PC-3 (cell line): Measurements from ENCODE around the gene OGFRL1. TPM values are rescaled to one million over a fixed set of nuclear protein-coding genes. Genes with fewer than 3 reads are reported as not detected.

Experiments used
- ATAC-seq: fragments of 200-7000 bp; cut with Tn5 transposase; 2 replicates; pipeline ENCODE4 v1.9.1; 2020; ENCODE audit warnings: mild to moderate bottlenecking, moderate library complexity
- BruUV-seq: library from RNA; stranded (reverse); fragments of 400-500 nt; replicated peaks from 2 replicates; lab custom pipeline; 2021; lab: Mats Ljungman, UMichigan
- CTCF ChIA-PET: fragments of 300-600 bp; sonication (Branson Sonifier 250); formaldehyde crosslinking; loops from one replicate; lab custom pipeline; 2022; ENCODE audit warnings: antibody characterized with exemption; lab: Charles Lee
- POLR2A ChIA-PET: fragments of 300-600 bp; sonication (Branson Sonifier 250); formaldehyde crosslinking; loops from one replicate; lab custom pipeline; 2022; ENCODE audit warnings: antibody characterized with exemption; ENCODE audit not compliant: unreplicated experiment; lab: Charles Lee
- DNase-seq: peaks from one replicate; pipeline ENCODE4 v3.0.0-alpha.2; 2015
- H2AFZ ChIP-seq: fragments of 300-600 bp; sonication (generic); 2 replicates; pipeline ENCODE4 v1.6.0; 2016; ENCODE audit warnings: antibody characterized with exemption, low read length
- H3F3A ChIP-seq: fragments of 300-600 bp; sonication (generic); one replicate; pipeline ENCODE4 v1.6.0; 2017; ENCODE audit warnings: antibody characterized with exemption, low read length, control low read depth, mild to moderate bottlenecking; ENCODE audit not compliant: unreplicated experiment
- H3K27ac ChIP-seq: fragments of 300-600 bp; sonication (generic); 2 replicates; pipeline ENCODE4 v1.5.1; 2016; ENCODE audit warnings: mild to moderate bottlenecking, low read length
- H3K27me3 ChIP-seq: fragments of 300-600 bp; sonication (generic); 2 replicates; pipeline ENCODE4 v1.6.1; 2016; ENCODE audit warnings: low read length, mixed read lengths
- H3K36me3 ChIP-seq: fragments of 300-600 bp; sonication (generic); 2 replicates; pipeline ENCODE4 v1.6.1; 2016; ENCODE audit warnings: low read depth, mixed run types, low read length, mixed read lengths
- H3K4me1 ChIP-seq: fragments of 300-600 bp; sonication (generic); 2 replicates; pipeline ENCODE4 v1.5.1; 2016; ENCODE audit warnings: low read length; ENCODE audit not compliant: insufficient read depth
- H3K4me2 ChIP-seq: fragments of 300-600 bp; sonication (generic); 2 replicates; pipeline ENCODE4 v1.6.0; 2016; ENCODE audit warnings: low read length
- H3K4me3 ChIP-seq: fragments of 300-600 bp; sonication (generic); 2 replicates; pipeline ENCODE4 v1.5.1; 2016; ENCODE audit warnings: mild to moderate bottlenecking, low read length, mixed read lengths
- H3K79me2 ChIP-seq: fragments of 300-600 bp; sonication (generic); 2 replicates; pipeline ENCODE4 v1.6.1; 2017; ENCODE audit warnings: low read length, mixed read lengths
- H3K9ac ChIP-seq: fragments of 300-600 bp; sonication (generic); 2 replicates; pipeline ENCODE4 v1.6.0; 2016; ENCODE audit warnings: mild to moderate bottlenecking, low read length
- H3K9me2 ChIP-seq: fragments of 300-600 bp; sonication (generic); replicated peaks from 2 replicates; pipeline ENCODE4 v1.6.1; 2016; ENCODE audit warnings: mixed run types, low read length, mixed read lengths
- H3K9me3 ChIP-seq: fragments of 300-600 bp; sonication (generic); 2 replicates; pipeline ENCODE4 v1.6.1; 2016; ENCODE audit warnings: low read length, mixed read lengths
- H4K20me1 ChIP-seq: fragments of 300-600 bp; sonication (generic); 2 replicates; pipeline ENCODE4 v1.6.1; 2016; ENCODE audit warnings: low read length, mixed read lengths
- EZH2 ChIP-seq: fragments of 300-600 bp; sonication (generic); IDR thresholded peaks from one replicate; pipeline ENCODE4 v1.6.1; 2017; ENCODE audit warnings: antibody characterized with exemption, mild to moderate bottlenecking, low read length; ENCODE audit not compliant: unreplicated experiment
- EZH2phosphoT487 ChIP-seq: fragments of 300-600 bp; sonication (generic); IDR thresholded peaks from 2 replicates; pipeline ENCODE4 v1.6.1; 2018; ENCODE audit warnings: mild to moderate bottlenecking, antibody characterized with exemption, low read length, borderline replicate concordance
- intact Hi-C: fragments of 100-400 bp; cut with micrococcal nuclease; formaldehyde crosslinking; loops from 2 replicates; pipeline ENCODE4 v1.9.0; 2023
- total RNA-seq: library from RNA; depleted of rRNA; stranded (reverse); fragments of >200 nt; gene quantifications from 2 replicates; pipeline ENCODE4 v1.2.3, GENCODE V29; 2014
- TF ChIP-seq, protein P1 (sequence below): fragments of 300-600 bp; sonication (generic); conservative IDR thresholded peaks from 2 replicates; pipeline ENCODE4 v1.5.1; 2017; ENCODE audit warnings: antibody characterized with exemption, low read depth, mild to moderate bottlenecking, low read length

The OGFRL1 gene
- total RNA-seq, 1 experiment from 2014 or later = 5.2 TPM

DNA sequence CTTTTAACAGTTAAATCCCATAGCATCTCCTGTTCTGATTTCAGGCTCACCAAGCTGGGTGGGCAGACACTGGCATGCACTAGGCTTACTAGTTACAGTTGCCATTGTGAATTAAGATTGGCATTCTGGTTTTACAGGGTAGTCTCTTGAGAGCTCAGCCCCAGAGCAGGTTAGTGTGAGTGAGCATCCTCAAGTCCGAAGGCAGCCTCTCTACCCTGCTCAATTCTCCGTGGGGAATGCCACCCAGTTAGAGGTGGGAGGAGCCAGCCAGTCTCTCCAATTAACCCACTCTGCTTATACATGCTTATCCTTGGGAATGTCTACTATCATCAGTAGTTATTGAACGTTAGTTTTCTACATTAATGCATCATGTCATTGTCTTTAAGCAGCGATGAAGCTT is 8.9 kb upstream of the OGFRL1 start:
- Histone ChIP-seq H3K4me2 (no peak overlapping the region), H3K79me2 (no peaks in the 10 kb centered on the region), H3K4me1 (no peaks in the 10 kb centered on the region), H3K9me3 (no peaks in the 10 kb centered on the region), H4K20me1 (no peaks in the 10 kb centered on the region), H3K9ac (no peak overlapping the region), H3K27ac (no peak overlapping the region), H3K27me3 (no peaks in the 10 kb centered on the region), H3K9me2 (no peaks in the 10 kb centered on the region), H3K36me3 (no peaks in the 10 kb centered on the region), H2AFZ (no peak overlapping the region), H3F3A (no peaks in the 10 kb centered on the region), H3K4me3 (no peak overlapping the region)
- ChIA-PET CTCF (no interaction called here), POLR2A (interaction anchor here (0.7 kb wide), 1 partner anchor 68 kb away, joined by 5 read pairs; no protein-coding TSS in a partner anchor)
- ATAC-seq = no peak
- intact Hi-C loops = no loop called here
- TF ChIP-seq EZH2 = no peak
- TF ChIP-seq EZH2phosphoT487 = no peak
- TF ChIP-seq, protein P1, sequence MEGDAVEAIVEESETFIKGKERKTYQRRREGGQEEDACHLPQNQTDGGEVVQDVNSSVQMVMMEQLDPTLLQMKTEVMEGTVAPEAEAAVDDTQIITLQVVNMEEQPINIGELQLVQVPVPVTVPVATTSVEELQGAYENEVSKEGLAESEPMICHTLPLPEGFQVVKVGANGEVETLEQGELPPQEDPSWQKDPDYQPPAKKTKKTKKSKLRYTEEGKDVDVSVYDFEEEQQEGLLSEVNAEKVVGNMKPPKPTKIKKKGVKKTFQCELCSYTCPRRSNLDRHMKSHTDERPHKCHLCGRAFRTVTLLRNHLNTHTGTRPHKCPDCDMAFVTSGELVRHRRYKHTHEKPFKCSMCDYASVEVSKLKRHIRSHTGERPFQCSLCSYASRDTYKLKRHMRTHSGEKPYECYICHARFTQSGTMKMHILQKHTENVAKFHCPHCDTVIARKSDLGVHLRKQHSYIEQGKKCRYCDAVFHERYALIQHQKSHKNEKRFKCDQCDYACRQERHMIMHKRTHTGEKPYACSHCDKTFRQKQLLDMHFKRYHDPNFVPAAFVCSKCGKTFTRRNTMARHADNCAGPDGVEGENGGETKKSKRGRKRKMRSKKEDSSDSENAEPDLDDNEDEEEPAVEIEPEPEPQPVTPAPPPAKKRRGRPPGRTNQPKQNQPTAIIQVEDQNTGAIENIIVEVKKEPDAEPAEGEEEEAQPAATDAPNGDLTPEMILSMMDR = no peak
- DNase-seq = no peak
- BruUV-seq = no TSS peak

DNA sequence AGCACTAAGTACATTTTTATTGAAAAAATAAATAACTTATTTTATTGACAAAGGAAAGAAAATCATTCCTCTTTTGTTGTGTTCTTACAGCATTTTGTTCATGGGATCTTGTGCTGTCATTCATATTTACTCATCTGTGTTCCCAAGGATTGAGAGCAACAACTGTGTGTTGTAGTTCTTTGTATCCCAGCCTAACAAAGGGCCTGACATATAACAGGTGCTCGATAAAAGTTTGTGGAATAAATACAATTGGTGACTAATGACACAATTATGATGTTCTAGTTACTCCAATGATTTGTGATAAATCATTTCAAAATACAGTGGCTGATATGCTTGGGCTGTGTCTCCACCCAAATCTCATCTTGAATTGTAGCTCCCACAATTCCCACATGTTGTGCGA is 7.9 kb upstream of the OGFRL1 start:
- Histone ChIP-seq H3K4me2 (no peak overlapping the region), H3F3A (no peaks in the 10 kb centered on the region), H3K9me3 (no peaks in the 10 kb centered on the region), H4K20me1 (no peaks in the 10 kb centered on the region), H3K79me2 (no peaks in the 10 kb centered on the region), H3K36me3 (no peaks in the 10 kb centered on the region), H3K9ac (no peak overlapping the region), H3K4me1 (no peaks in the 10 kb centered on the region), H3K4me3 (no peak overlapping the region), H2AFZ (no peak overlapping the region), H3K9me2 (no peaks in the 10 kb centered on the region), H3K27ac (no peak overlapping the region), H3K27me3 (no peaks in the 10 kb centered on the region)
- CTCF ChIA-PET = no interaction called here
- no TSS peak for BruUV-seq
- no peak for TF ChIP-seq EZH2
- no peak for TF ChIP-seq EZH2phosphoT487
- TF ChIP-seq, protein P1 = no peak
- POLR2A ChIA-PET = no interaction called here
- intact Hi-C loops = no loop called here
- no peak for DNase-seq
- no peak for ATAC-seq

DNA sequence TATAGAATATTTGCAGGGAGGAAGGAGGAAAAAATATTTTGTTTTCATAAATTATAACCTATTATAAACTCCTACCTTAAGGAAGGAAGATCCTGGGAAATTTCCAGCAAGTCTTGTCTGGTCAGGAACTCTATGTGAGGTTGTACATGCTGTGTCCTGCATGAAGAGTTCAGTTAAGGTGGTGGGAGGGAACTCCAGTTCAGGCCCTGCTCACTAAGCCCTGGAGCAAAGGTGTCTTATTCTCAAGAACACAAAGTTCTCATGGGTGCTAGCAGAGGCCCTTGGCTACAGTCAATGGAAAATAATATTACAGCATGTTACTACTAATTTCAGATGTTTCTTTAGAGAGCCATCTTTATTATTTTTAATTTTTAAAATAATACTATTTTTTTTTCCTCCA is 3.8 kb upstream of the OGFRL1 start:
- no peak for DNase-seq
- no peaks in the 10 kb centered on the region for H4K20me1 ChIP-seq
- no peak overlapping the region for H3K27ac ChIP-seq
- no peak for ATAC-seq
- no peak overlapping the region for H2AFZ ChIP-seq
- no peak overlapping the region for H3K9ac ChIP-seq
- BruUV-seq = no TSS peak
- peaks cover 6% of the 10 kb centered on the region; the same call in 1 of the 2 replicates for H3K4me1 ChIP-seq
- peaks cover 7% of the 10 kb centered on the region for H3K79me2 ChIP-seq
- H3K4me3 ChIP-seq = no peak overlapping the region
- H3K9me3 ChIP-seq = no peaks in the 10 kb centered on the region
- intact Hi-C loops = loop anchor here (5.0 kb wide), 1 partner anchor 92 kb away; no protein-coding TSS in a partner anchor
- TF ChIP-seq EZH2 = no peak
- TF ChIP-seq, protein P1 = no peak
- TF ChIP-seq EZH2phosphoT487 = no peak
- no peaks in the 10 kb centered on the region for H3K27me3 ChIP-seq
- ChIA-PET POLR2A (no interaction called here), CTCF (no interaction called here)
- no peaks in the 10 kb centered on the region for H3F3A ChIP-seq
- no peaks in the 10 kb centered on the region for H3K9me2 ChIP-seq
- H3K36me3 ChIP-seq = no peaks in the 10 kb centered on the region
- H3K4me2 ChIP-seq = no peak overlapping the region
